GM18511 (cell line): ENCODE results near the gene DMWD.

Experiments
- ATAC-seq: cut with Tn5 transposase; IDR thresholded peaks from one replicate; pipeline ENCODE4 v1.9.1; 2021; ENCODE audit warnings: mild to moderate bottlenecking, moderate library complexity; ENCODE audit not compliant: unreplicated experiment

Gene DMWD

GRCh38 chr19:45772130-45772840, 20.4 kb downstream of the DMWD start:
- no peak for ATAC-seq

- ATAC-seq, result no peak
Measured at GRCh38 chr19:45771311-45771933, 21.2 kb downstream of the DMWD start.

- ATAC-seq, result peak; percentile 47
Measured at GRCh38 chr19:45770192-45771101, 22.2 kb downstream of the DMWD start.

GRCh38 chr19:45769821-45770191, 22.8 kb downstream of the DMWD start:
- peak; percentile 20 for ATAC-seq

GRCh38 chr19:45768984-45769782, 23.5 kb downstream of the DMWD start, which contains the start of gene SIX5:
TSS of gene SIX5 (minus strand) at chr19:45769252. CDS start at chr19:45768844, 408 bp downstream.
- ATAC-seq, result peak; percentile 69

GRCh38 chr19:45768655-45768983, 24.0 kb downstream of the DMWD start:
- ATAC-seq, result no peak

GRCh38 chr19:45767881-45768654, 24.6 kb downstream of the DMWD start:
- no peak for ATAC-seq

GRCh38 chr19:45767410-45767880, 25.2 kb downstream of the DMWD start:
- ATAC-seq, result no peak

- no peak for ATAC-seq
Measured at GRCh38 chr19:45766869-45767346, 25.7 kb downstream of the DMWD start.

GRCh38 chr19:45766296-45766868, 26.3 kb downstream of the DMWD start:
- no peak for ATAC-seq

- no peak for ATAC-seq
Measured at GRCh38 chr19:45765702-45766295, 26.8 kb downstream of the DMWD start.

GRCh38 chr19:45764945-45765701, 27.5 kb downstream of the DMWD start:
- ATAC-seq, result no peak

GRCh38 chr19:45764475-45764874, 28.2 kb downstream of the DMWD start:
- no peak for ATAC-seq

- ATAC-seq, result no peak
Measured at GRCh38 chr19:45763691-45764294, 28.9 kb downstream of the DMWD start.

- no peak for ATAC-seq
Measured at GRCh38 chr19:45762870-45763631, 29.6 kb downstream of the DMWD start.

- no peak for ATAC-seq
Measured at GRCh38 chr19:45761714-45762113, 30.9 kb downstream of the DMWD start.

- ATAC-seq, result no peak
Measured at GRCh38 chr19:45758921-45759320, 33.7 kb downstream of the DMWD start.
